Glutamatergic neuron (in vitro differentiated cells): ENCODE measurements around the gene FGF2. TPM values are rescaled to one million over a fixed set of nuclear protein-coding genes. Genes with fewer than 3 reads are reported as not detected.

Experiments used
- DNase-seq: peaks from one replicate; pipeline ENCODE4 v3.0.0; 2022
- H3K27ac Mint-ChIP-seq: one replicate; pipeline ENCODE4 v1.8.0; 2020; ENCODE audit warnings: mild to moderate bottlenecking, mixed read lengths, inconsistent platforms; ENCODE audit not compliant: unreplicated experiment
- H3K27me3 Mint-ChIP-seq: one replicate; pipeline ENCODE4 v1.8.0; 2020; ENCODE audit warnings: mild to moderate bottlenecking, moderate library complexity, mixed read lengths, inconsistent platforms; ENCODE audit not compliant: unreplicated experiment
- H3K36me3 Mint-ChIP-seq: one replicate; pipeline ENCODE4 v1.8.0; 2020; ENCODE audit warnings: mild to moderate bottlenecking, mixed read lengths, inconsistent platforms; ENCODE audit not compliant: unreplicated experiment
- H3K4me1 Mint-ChIP-seq: one replicate; pipeline ENCODE4 v1.8.0; 2020; ENCODE audit warnings: mild to moderate bottlenecking, low read depth, mixed read lengths, inconsistent platforms; ENCODE audit not compliant: unreplicated experiment
- H3K4me3 Mint-ChIP-seq: one replicate; pipeline ENCODE4 v1.8.0; 2020; ENCODE audit warnings: mild to moderate bottlenecking, mixed read lengths, inconsistent platforms; ENCODE audit not compliant: unreplicated experiment
- H3K9me3 Mint-ChIP-seq: one replicate; pipeline ENCODE4 v1.8.0; 2020; ENCODE audit warnings: mild to moderate bottlenecking, moderate library complexity, mixed read lengths, inconsistent platforms; ENCODE audit not compliant: unreplicated experiment
- CTCF ChIP-seq: fragments of 200-600 bp; sonication (generic); IDR thresholded peaks from one replicate; pipeline ENCODE4 v1.5.0; 2021; ENCODE audit not compliant: partially characterized antibody, unreplicated experiment
- total RNA-seq: library from RNA; stranded (reverse); fragmentation: NEBNext Ultra II Directional; extraction: Animal tissue kit (Norgen Biotek cat#: 25700); gene quantifications from one replicate; pipeline ENCODE4 v1.2.1, GENCODE V29; 2021; ENCODE audit not compliant: unreplicated experiment

Gene FGF2
- total RNA-seq, 1 donor from 2014 or later, result 2.9 TPM

GRCh38 chr4:122873821-122874593 is 47.4 kb downstream of the FGF2 start:
- TF ChIP-seq CTCF, result no peak
- DNase-seq, result no peak
- H3K4me3 Mint-ChIP-seq, result no peak overlapping the region
- no peaks in the 10 kb centered on the region for H3K4me1 Mint-ChIP-seq
- H3K9me3 Mint-ChIP-seq, result no peaks in the 10 kb centered on the region
- H3K36me3 Mint-ChIP-seq, result peaks cover 8% of the 10 kb centered on the region
- H3K27me3 Mint-ChIP-seq, result peaks cover 2% of the 10 kb centered on the region
- H3K27ac Mint-ChIP-seq, result no peak overlapping the region

- Mint-ChIP-seq H3K4me1 (no peaks in the 10 kb centered on the region), H3K27ac (no peak overlapping the region), H3K27me3 (peaks cover 2% of the 10 kb centered on the region), H3K9me3 (peaks cover 2% of the 10 kb centered on the region), H3K36me3 (peaks cover 15% of the 10 kb centered on the region), H3K4me3 (no peak overlapping the region)
- TF ChIP-seq CTCF, result no peak
- no peak for DNase-seq
These were observed 49.3 kb downstream of the FGF2 start for GRCh38 chr4:122875949-122876348.

- no peak for DNase-seq
- H3K4me3 Mint-ChIP-seq, result no peak overlapping the region
- peaks cover 2% of the 10 kb centered on the region for H3K27me3 Mint-ChIP-seq
- TF ChIP-seq CTCF, result no peak
- peaks cover 20% of the 10 kb centered on the region for H3K36me3 Mint-ChIP-seq
- H3K9me3 Mint-ChIP-seq, result peaks cover 3% of the 10 kb centered on the region
- H3K27ac Mint-ChIP-seq, result no peak overlapping the region
- H3K4me1 Mint-ChIP-seq, result no peaks in the 10 kb centered on the region
These were observed 49.8 kb downstream of the FGF2 start for GRCh38 chr4:122876456-122876855.

GRCh38 chr4:122879001-122879400 is 52.4 kb downstream of the FGF2 start:
- no peaks in the 10 kb centered on the region for H3K4me1 Mint-ChIP-seq
- no peak overlapping the region for H3K4me3 Mint-ChIP-seq
- peaks cover 24% of the 10 kb centered on the region for H3K36me3 Mint-ChIP-seq
- peaks cover 3% of the 10 kb centered on the region for H3K9me3 Mint-ChIP-seq
- H3K27me3 Mint-ChIP-seq, result peaks cover 2% of the 10 kb centered on the region
- no peak overlapping the region for H3K27ac Mint-ChIP-seq
- TF ChIP-seq CTCF, result no peak
- DNase-seq, result no peak
